ENCODE results near the gene ITGAE.
"Not testable (repeated sequence)": the region's sequence is repeated elsewhere in the genome, so short reads cannot be mapped to it uniquely, and the experiment has no call there.

The ITGAE gene

GRCh38 chr17:3794152-3794551, 6.8 kb downstream of the ITGAE start:
- DNase-seq: not testable (repeated sequence)

GRCh38 chr17:3793258-3793657, 7.7 kb downstream of the ITGAE start:
- DNase-seq: not testable (repeated sequence)

- DNase-seq: no peak
These were observed 8.5 kb downstream of the ITGAE start for GRCh38 chr17:3792481-3792880.

- peak; percentile 48 to 56 for DNase-seq
These were observed 12.8 kb downstream of the ITGAE start for GRCh38 chr17:3788200-3788599.

GRCh38 chr17:3785323-3785722, 15.7 kb downstream of the ITGAE start:
- DNase-seq: not testable (repeated sequence)

- no peak for DNase-seq
These were observed 18.2 kb downstream of the ITGAE start for GRCh38 chr17:3782751-3783150.

GRCh38 chr17:3780986-3781385, 20.0 kb downstream of the ITGAE start:
- no peak for DNase-seq

GRCh38 chr17:3777366-3778120, 23.4 kb downstream of the ITGAE start:
- no peak for DNase-seq

- no peak for DNase-seq
These were observed 27.0 kb downstream of the ITGAE start for GRCh38 chr17:3773966-3774365.

- DNase-seq: no peak
These were observed 27.5 kb downstream of the ITGAE start for GRCh38 chr17:3773511-3773910.

- DNase-seq: no peak
These were observed 28.2 kb downstream of the ITGAE start for GRCh38 chr17:3772764-3773163.

GRCh38 chr17:3771140-3771539, 29.8 kb downstream of the ITGAE start:
- DNase-seq: no peak

- DNase-seq: peak; percentile 48 to 60
These were observed 30.5 kb downstream of the ITGAE start for GRCh38 chr17:3770466-3770865.

GRCh38 chr17:3768769-3769168, 32.2 kb downstream of the ITGAE start:
- no peak for DNase-seq

GRCh38 chr17:3768341-3768740, 32.6 kb downstream of the ITGAE start:
- DNase-seq: no peak

- DNase-seq: peak; percentile 24 to 34
These were observed 34.2 kb downstream of the ITGAE start for GRCh38 chr17:3766779-3767178.

- DNase-seq: no peak
These were observed 35.0 kb downstream of the ITGAE start for GRCh38 chr17:3765981-3766380.

- DNase-seq: no peak
These were observed 37.2 kb downstream of the ITGAE start for GRCh38 chr17:3763777-3764170.

GRCh38 chr17:3762922-3763776, 37.8 kb downstream of the ITGAE start:
- DNase-seq: peak; percentile 38 to 61

GRCh38 chr17:3761918-3762380, 39.0 kb downstream of the ITGAE start:
- DNase-seq: no peak

GRCh38 chr17:3761036-3761917, 39.7 kb downstream of the ITGAE start:
- DNase-seq: no peak

GRCh38 chr17:3759597-3760216, 41.3 kb downstream of the ITGAE start:
- DNase-seq: no peak

All from CD4-positive, alpha-beta T cell treated with Interleukin-4 for 1 hour (primary cell).